Memory B cell (primary cell): ENCODE results near the gene AKIRIN2.
A peak's percentile ranks its signal among the peaks of the same experiment; 100 is the strongest.

Source experiments
- ATAC-seq: fragments of 150-1000 bp; cut with Tn5 transposase; 2 replicates; pipeline ENCODE4 v1.10.0; 2021; ENCODE audit warnings: low read depth, mild to moderate bottlenecking, moderate library complexity
- DNase-seq, 2 donors: peaks; one replicate each; pipeline ENCODE4 v3.0.0; 2022; ENCODE audit warnings: low spot score in 2 of 2
- H3K27ac Mint-ChIP-seq: one replicate; pipeline ENCODE4 v1.8.0; 2022; ENCODE audit warnings: mild to moderate bottlenecking, moderate library complexity, mixed read lengths
- H3K27me3 Mint-ChIP-seq: one replicate; pipeline ENCODE4 v1.8.0; 2022; ENCODE audit warnings: mixed read lengths
- H3K36me3 Mint-ChIP-seq: one replicate; pipeline ENCODE4 v1.8.0; 2022; ENCODE audit warnings: mild to moderate bottlenecking, mixed read lengths
- H3K4me1 Mint-ChIP-seq: one replicate; pipeline ENCODE4 v1.8.0; 2022; ENCODE audit warnings: mixed read lengths
- H3K4me3 Mint-ChIP-seq: one replicate; pipeline ENCODE4 v1.8.0; 2022; ENCODE audit warnings: mild to moderate bottlenecking, moderate library complexity, mixed read lengths
- H3K9me3 Mint-ChIP-seq: one replicate; pipeline ENCODE4 v1.8.0; 2022; ENCODE audit warnings: mixed read lengths

The AKIRIN2 gene

GRCh38 chr6:87664921-87665485, 37.0 kb downstream of the AKIRIN2 start:
- Mint-ChIP-seq H3K9me3 (no peaks in the 10 kb centered on the region), H3K36me3 (peaks cover 12% of the 10 kb centered on the region), H3K4me1 (no peaks in the 10 kb centered on the region), H3K4me3 (no peak overlapping the region), H3K27me3 (no peaks in the 10 kb centered on the region), H3K27ac (no peak overlapping the region)
- no peak for ATAC-seq
- no peak for DNase-seq

- no peaks in the 10 kb centered on the region for H3K4me1 Mint-ChIP-seq
- H3K9me3 Mint-ChIP-seq: no peaks in the 10 kb centered on the region
- ATAC-seq (no peak), DNase-seq (no peak)
- H3K27ac Mint-ChIP-seq: no peak overlapping the region
- H3K27me3 Mint-ChIP-seq: no peaks in the 10 kb centered on the region
- no peak overlapping the region for H3K4me3 Mint-ChIP-seq
- H3K36me3 Mint-ChIP-seq: peaks cover 12% of the 10 kb centered on the region
These were observed 38.6 kb downstream of the AKIRIN2 start for GRCh38 chr6:87663434-87663833.

GRCh38 chr6:87661503-87661902, 40.5 kb downstream of the AKIRIN2 start:
- peak overlapping the region; percentile 63 for H3K27ac Mint-ChIP-seq
- DNase-seq (no peak), ATAC-seq (no peak)

GRCh38 chr6:87661016-87661415, 41.0 kb downstream of the AKIRIN2 start:
- peak overlapping the region; percentile 63 for H3K27ac Mint-ChIP-seq
- ATAC-seq: no peak
- H3K27me3 Mint-ChIP-seq: no peaks in the 10 kb centered on the region
- peaks cover 15% of the 10 kb centered on the region for H3K36me3 Mint-ChIP-seq
- H3K4me3 Mint-ChIP-seq: no peak overlapping the region
- no peaks in the 10 kb centered on the region for H3K4me1 Mint-ChIP-seq
- no peaks in the 10 kb centered on the region for H3K9me3 Mint-ChIP-seq
- no peak for DNase-seq

More at GRCh38 chr6:87661503-87661902, 40.5 kb downstream of the AKIRIN2 start:
- H3K4me3 Mint-ChIP-seq: no peak overlapping the region
- H3K4me1 Mint-ChIP-seq: no peaks in the 10 kb centered on the region
- peaks cover 16% of the 10 kb centered on the region for H3K36me3 Mint-ChIP-seq
- no peaks in the 10 kb centered on the region for H3K27me3 Mint-ChIP-seq
- H3K9me3 Mint-ChIP-seq: no peaks in the 10 kb centered on the region

- Mint-ChIP-seq H3K4me3 (no peak overlapping the region), H3K36me3 (peaks cover 15% of the 10 kb centered on the region), H3K9me3 (no peaks in the 10 kb centered on the region), H3K27me3 (no peaks in the 10 kb centered on the region), H3K27ac (peak overlapping the region; percentile 63), H3K4me1 (no peaks in the 10 kb centered on the region)
- DNase-seq (no peak), ATAC-seq (no peak)
These were observed 41.7 kb downstream of the AKIRIN2 start for GRCh38 chr6:87660226-87660911.

GRCh38 chr6:87658516-87658915, 43.5 kb downstream of the AKIRIN2 start:
- peaks cover 17% of the 10 kb centered on the region for H3K36me3 Mint-ChIP-seq
- DNase-seq (no peak), ATAC-seq (no peak)
- no peak overlapping the region for H3K27ac Mint-ChIP-seq
- no peaks in the 10 kb centered on the region for H3K9me3 Mint-ChIP-seq
- no peaks in the 10 kb centered on the region for H3K27me3 Mint-ChIP-seq
- H3K4me3 Mint-ChIP-seq: no peak overlapping the region
- H3K4me1 Mint-ChIP-seq: no peaks in the 10 kb centered on the region

- Mint-ChIP-seq H3K27ac (no peak overlapping the region), H3K9me3 (no peaks in the 10 kb centered on the region), H3K4me3 (no peak overlapping the region), H3K36me3 (peaks cover 22% of the 10 kb centered on the region), H3K4me1 (no peaks in the 10 kb centered on the region), H3K27me3 (no peaks in the 10 kb centered on the region)
- no peak for DNase-seq
- no peak for ATAC-seq
These were observed 45.2 kb downstream of the AKIRIN2 start for GRCh38 chr6:87656857-87657256.

- ATAC-seq (no peak), DNase-seq (no peak)
- Mint-ChIP-seq H3K4me1 (no peaks in the 10 kb centered on the region), H3K9me3 (no peaks in the 10 kb centered on the region), H3K27me3 (no peaks in the 10 kb centered on the region), H3K36me3 (peaks cover 18% of the 10 kb centered on the region), H3K4me3 (no peak overlapping the region), H3K27ac (no peak overlapping the region)
These were observed 46.2 kb downstream of the AKIRIN2 start for GRCh38 chr6:87655824-87656223.

- DNase-seq (no peak), ATAC-seq (no peak)
- H3K9me3 Mint-ChIP-seq: no peaks in the 10 kb centered on the region
- no peak overlapping the region for H3K4me3 Mint-ChIP-seq
- H3K4me1 Mint-ChIP-seq: no peaks in the 10 kb centered on the region
- H3K36me3 Mint-ChIP-seq: peaks cover 18% of the 10 kb centered on the region
- no peaks in the 10 kb centered on the region for H3K27me3 Mint-ChIP-seq
- no peak overlapping the region for H3K27ac Mint-ChIP-seq
These were observed 47.1 kb downstream of the AKIRIN2 start for GRCh38 chr6:87654875-87655454.

GRCh38 chr6:87654122-87654521, 47.9 kb downstream of the AKIRIN2 start:
- DNase-seq: no peak
- no peaks in the 10 kb centered on the region for H3K27me3 Mint-ChIP-seq
- H3K27ac Mint-ChIP-seq: no peak overlapping the region

GRCh38 chr6:87653074-87653962, 48.7 kb downstream of the AKIRIN2 start:
- H3K27me3 Mint-ChIP-seq: no peaks in the 10 kb centered on the region
- H3K4me3 Mint-ChIP-seq: no peak overlapping the region
- no peaks in the 10 kb centered on the region for H3K9me3 Mint-ChIP-seq
- ATAC-seq (no peak), DNase-seq (no peak)
- no peak overlapping the region for H3K27ac Mint-ChIP-seq
- no peaks in the 10 kb centered on the region for H3K4me1 Mint-ChIP-seq
- H3K36me3 Mint-ChIP-seq: peaks cover 20% of the 10 kb centered on the region

More at GRCh38 chr6:87654122-87654521, 47.9 kb downstream of the AKIRIN2 start:
- peaks cover 19% of the 10 kb centered on the region for H3K36me3 Mint-ChIP-seq
- H3K9me3 Mint-ChIP-seq: no peaks in the 10 kb centered on the region
- ATAC-seq: no peak
- no peak overlapping the region for H3K4me3 Mint-ChIP-seq
- no peaks in the 10 kb centered on the region for H3K4me1 Mint-ChIP-seq

GRCh38 chr6:87645080-87645479, 57.0 kb downstream of the AKIRIN2 start:
- Mint-ChIP-seq H3K4me1 (peaks cover 4% of the 10 kb centered on the region), H3K4me3 (no peak overlapping the region), H3K36me3 (peaks cover 10% of the 10 kb centered on the region), H3K27me3 (no peaks in the 10 kb centered on the region), H3K27ac (no peak overlapping the region), H3K9me3 (no peaks in the 10 kb centered on the region)
- ATAC-seq: no peak
- no peak for DNase-seq

GRCh38 chr6:87641065-87641692, 60.9 kb downstream of the AKIRIN2 start:
- DNase-seq (no peak), ATAC-seq (no peak)
- Mint-ChIP-seq H3K27ac (no peak overlapping the region), H3K9me3 (no peaks in the 10 kb centered on the region), H3K4me1 (peaks cover 4% of the 10 kb centered on the region), H3K27me3 (no peaks in the 10 kb centered on the region), H3K4me3 (no peak overlapping the region), H3K36me3 (peaks cover 14% of the 10 kb centered on the region)

GRCh38 chr6:87639373-87639772, 62.7 kb downstream of the AKIRIN2 start:
- Mint-ChIP-seq H3K27me3 (no peaks in the 10 kb centered on the region), H3K4me1 (no peaks in the 10 kb centered on the region), H3K27ac (no peak overlapping the region), H3K4me3 (no peak overlapping the region), H3K36me3 (peaks cover 21% of the 10 kb centered on the region), H3K9me3 (no peaks in the 10 kb centered on the region)
- no peak for ATAC-seq
- no peak for DNase-seq
